ENCODE results near the gene KCTD17. TPM values are rescaled to one million over a fixed set of nuclear protein-coding genes. Genes with fewer than 3 reads are reported as not detected.

The KCTD17 gene
- total RNA-seq, 1 donor, result 25.0 TPM

GRCh38 chr22:37007651-37008050 is 43.9 kb upstream of the KCTD17 start:
- Histone ChIP-seq H3K4me2 (ENCODE audit: insufficient read depth, low read length) (no peak overlapping the region), H3K4me3 (ENCODE audit: insufficient read depth, low read length) (no peak overlapping the region), H3K4me1 (ENCODE audit: insufficient read depth, low read length) (no peaks in the 10 kb centered on the region), H4K20me1 (ENCODE audit: insufficient read depth, low read length) (no peaks in the 10 kb centered on the region), H3K27me3 (ENCODE audit: insufficient read depth, low read length) (peaks cover 35% of the 10 kb centered on the region), H3K27ac (ENCODE audit: low read depth, low read length) (no peak overlapping the region), H2AFZ (ENCODE audit: low read length) (no peak overlapping the region), H3K36me3 (ENCODE audit: insufficient read depth, low read length) (no peaks in the 10 kb centered on the region), H3K9me3 (ENCODE audit: low read depth, low read length) (no peaks in the 10 kb centered on the region), H3K79me2 (ENCODE audit: insufficient read depth, low read length) (no peaks in the 10 kb centered on the region)
- DNase-seq (ENCODE audit: insufficient read length, low spot score, missing footprints), result no peak
- no peak for TF ChIP-seq CTCF (IDR thresholded peaks at IDR 0.05; ENCODE audit: extremely low read depth, low read depth, low read length)

GRCh38 chr22:37008365-37008764 is 43.2 kb upstream of the KCTD17 start:
- Histone ChIP-seq H4K20me1 (ENCODE audit: insufficient read depth, low read length) (no peaks in the 10 kb centered on the region), H3K4me2 (ENCODE audit: insufficient read depth, low read length) (no peak overlapping the region)

GRCh38 chr22:37009490-37009889 is 42.1 kb upstream of the KCTD17 start:
- Histone ChIP-seq H3K27ac (ENCODE audit: low read depth, low read length) (no peak overlapping the region), H2AFZ (ENCODE audit: low read length) (no peak overlapping the region), H4K20me1 (ENCODE audit: insufficient read depth, low read length) (no peaks in the 10 kb centered on the region), H3K36me3 (ENCODE audit: insufficient read depth, low read length) (no peaks in the 10 kb centered on the region), H3K79me2 (ENCODE audit: insufficient read depth, low read length) (no peaks in the 10 kb centered on the region), H3K4me1 (ENCODE audit: insufficient read depth, low read length) (no peaks in the 10 kb centered on the region), H3K27me3 (ENCODE audit: insufficient read depth, low read length) (peaks cover 35% of the 10 kb centered on the region), H3K4me3 (ENCODE audit: insufficient read depth, low read length) (no peak overlapping the region), H3K9me3 (ENCODE audit: low read depth, low read length) (no peaks in the 10 kb centered on the region), H3K4me2 (ENCODE audit: insufficient read depth, low read length) (no peak overlapping the region)
- TF ChIP-seq CTCF (IDR thresholded peaks at IDR 0.05; ENCODE audit: extremely low read depth, low read depth, low read length), result no peak
- DNase-seq (ENCODE audit: insufficient read length, low spot score, missing footprints), result no peak

More at GRCh38 chr22:37008365-37008764, 43.2 kb upstream of the KCTD17 start:
- Histone ChIP-seq H3K27me3 (ENCODE audit: insufficient read depth, low read length) (peaks cover 35% of the 10 kb centered on the region), H2AFZ (ENCODE audit: low read length) (no peak overlapping the region), H3K79me2 (ENCODE audit: insufficient read depth, low read length) (no peaks in the 10 kb centered on the region), H3K9me3 (ENCODE audit: low read depth, low read length) (no peaks in the 10 kb centered on the region), H3K27ac (ENCODE audit: low read depth, low read length) (no peak overlapping the region), H3K36me3 (ENCODE audit: insufficient read depth, low read length) (no peaks in the 10 kb centered on the region), H3K4me1 (ENCODE audit: insufficient read depth, low read length) (no peaks in the 10 kb centered on the region), H3K4me3 (ENCODE audit: insufficient read depth, low read length) (no peak overlapping the region)
- no peak for DNase-seq (ENCODE audit: insufficient read length, low spot score, missing footprints)
- TF ChIP-seq CTCF (IDR thresholded peaks at IDR 0.05; ENCODE audit: extremely low read depth, low read depth, low read length), result no peak

- Histone ChIP-seq H4K20me1 (ENCODE audit: insufficient read depth, low read length) (no peaks in the 10 kb centered on the region), H3K4me1 (ENCODE audit: insufficient read depth, low read length) (no peaks in the 10 kb centered on the region), H3K36me3 (ENCODE audit: insufficient read depth, low read length) (no peaks in the 10 kb centered on the region), H3K4me3 (ENCODE audit: insufficient read depth, low read length) (no peak overlapping the region), H3K27me3 (ENCODE audit: insufficient read depth, low read length) (peaks cover 31% of the 10 kb centered on the region), H3K79me2 (ENCODE audit: insufficient read depth, low read length) (no peaks in the 10 kb centered on the region), H3K27ac (ENCODE audit: low read depth, low read length) (no peak overlapping the region), H3K4me2 (ENCODE audit: insufficient read depth, low read length) (no peak overlapping the region), H3K9me3 (ENCODE audit: low read depth, low read length) (no peaks in the 10 kb centered on the region), H2AFZ (ENCODE audit: low read length) (no peak overlapping the region)
- no peak for TF ChIP-seq CTCF (IDR thresholded peaks at IDR 0.05; ENCODE audit: extremely low read depth, low read depth, low read length)
- DNase-seq (ENCODE audit: insufficient read length, low spot score, missing footprints), result no peak
Measured at GRCh38 chr22:37010174-37010573, 41.4 kb upstream of the KCTD17 start.

Measured in osteoblast (primary cell).